GM18499 (cell line): ENCODE data around the gene NBPF3.
"Not testable (repeated sequence)": the region's sequence is repeated elsewhere in the genome, so short reads cannot be mapped to it uniquely, and the experiment has no call there.

Experiments
- ATAC-seq: cut with Tn5 transposase; IDR thresholded peaks from one replicate; pipeline ENCODE4 v1.9.1; 2021; ENCODE audit warnings: moderate number of reproducible peaks; ENCODE audit not compliant: insufficient read depth, unreplicated experiment

NBPF3 gene

DNA sequence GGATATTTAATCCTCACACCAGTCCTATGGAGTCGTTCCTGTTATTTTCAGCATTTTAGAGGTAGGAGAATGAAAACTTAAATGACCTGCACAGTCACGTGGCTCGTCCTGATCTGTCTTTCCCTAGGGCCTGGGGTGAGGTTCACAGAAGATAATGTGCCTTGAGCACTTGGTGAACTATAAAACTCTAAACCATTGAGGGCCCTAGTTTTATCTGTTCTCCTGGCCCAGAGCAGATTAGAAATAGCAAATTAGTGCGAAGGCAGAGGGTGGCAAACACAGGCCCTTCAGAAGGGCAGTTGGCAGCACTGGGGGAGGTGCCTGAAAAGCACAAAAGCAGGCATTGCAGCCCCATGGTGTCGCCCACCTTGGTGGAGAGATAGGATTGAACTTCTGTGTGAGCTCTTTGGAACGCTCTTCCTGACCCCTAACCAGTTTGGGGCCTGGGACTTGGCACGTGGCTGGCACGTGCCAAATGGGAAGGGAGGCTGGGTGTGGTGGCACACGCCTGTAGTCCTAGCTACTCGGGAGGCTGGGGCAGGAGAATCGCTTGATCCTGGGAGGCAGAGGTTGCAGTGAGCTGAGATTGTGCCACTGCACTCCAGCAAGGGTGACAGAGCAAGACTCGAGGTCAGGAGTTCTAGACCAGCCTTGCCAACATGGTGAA lies 1.2 kb upstream of the NBPF3 start:
- ATAC-seq: not testable (repeated sequence)

DNA sequence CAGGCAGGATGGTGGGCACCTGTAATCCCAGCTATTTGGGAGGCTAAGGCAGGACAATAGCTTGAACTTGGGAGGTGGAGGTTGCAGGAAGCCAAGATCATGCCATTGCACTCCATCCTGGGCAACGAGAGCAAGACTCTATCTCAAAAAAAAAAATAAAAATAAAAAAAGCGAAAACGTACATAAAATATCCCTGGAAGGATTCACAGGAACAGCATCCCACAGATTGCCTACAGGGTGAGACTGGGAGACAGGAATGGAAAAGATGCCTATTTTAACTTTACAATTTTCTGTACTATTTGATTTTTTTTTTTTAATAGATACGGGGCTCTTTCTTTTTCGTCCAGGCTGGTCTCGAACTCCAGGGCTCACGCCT lies 604 bp upstream of the NBPF3 start:
- no peak for ATAC-seq

DNA sequence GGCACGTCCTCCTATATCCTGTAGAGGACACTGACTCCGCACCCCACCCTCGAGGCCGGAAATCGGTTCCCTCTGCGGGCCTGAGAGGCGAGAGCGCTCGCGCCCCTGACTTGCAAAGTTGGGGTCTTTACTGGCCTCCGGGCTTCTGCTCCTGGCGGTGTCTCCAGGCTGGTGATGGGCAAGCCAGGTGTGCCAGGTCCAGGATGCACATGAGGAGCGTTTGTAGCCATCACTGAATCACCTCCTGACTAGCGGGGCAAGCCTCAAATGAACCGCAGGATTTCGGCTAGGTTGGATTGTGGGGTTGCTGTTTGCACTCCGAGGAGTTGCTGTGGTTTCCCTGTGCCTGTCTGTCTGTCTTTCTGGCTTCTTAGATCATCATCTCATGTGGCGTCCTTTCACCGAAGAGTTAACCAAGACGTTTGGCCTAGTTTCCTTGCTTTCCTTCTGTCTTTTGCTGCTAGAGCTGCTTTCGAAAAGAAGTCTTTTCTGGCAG lies 741 bp downstream of the NBPF3 start:
- ATAC-seq: not testable (repeated sequence)

DNA sequence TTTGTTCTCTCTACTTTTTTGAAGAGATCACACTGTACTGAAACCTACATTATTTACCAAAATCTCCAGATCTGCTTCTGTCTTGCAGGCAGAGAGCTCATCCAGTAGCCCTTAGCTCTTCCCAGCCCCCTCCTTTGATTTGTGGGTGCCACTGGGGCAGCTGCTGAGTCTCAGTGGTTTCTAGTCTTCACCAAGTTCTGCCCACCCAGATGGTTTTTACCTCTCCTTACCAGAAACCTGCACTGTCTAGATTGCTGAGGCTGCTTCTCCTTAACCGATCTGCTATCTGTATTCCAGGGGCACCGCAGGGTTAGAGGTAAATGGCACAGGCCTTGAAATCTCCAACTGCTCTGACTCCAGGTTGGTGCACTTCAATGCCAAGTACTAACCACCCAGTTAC lies 6.7 kb downstream of the NBPF3 start:
- not testable (repeated sequence) for ATAC-seq

DNA sequence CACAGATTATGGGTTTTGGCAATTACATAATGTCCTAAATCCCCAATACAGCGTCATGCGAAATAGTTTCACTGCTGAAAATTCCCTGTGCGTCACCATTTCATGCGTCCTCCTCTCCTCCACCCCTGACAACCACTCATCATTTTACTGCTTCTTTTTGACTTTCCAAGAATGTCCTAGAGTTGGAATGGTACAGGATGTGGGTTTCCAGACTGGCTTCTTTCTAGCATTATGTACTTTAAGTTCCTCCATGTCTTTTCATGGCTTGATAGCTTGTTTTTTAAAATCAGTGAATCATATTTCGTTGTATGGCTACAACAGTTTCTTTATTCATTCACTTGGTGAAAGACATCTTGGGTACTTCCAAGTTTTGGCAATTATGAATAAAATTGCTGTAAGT lies 7.4 kb downstream of the NBPF3 start:
- no peak for ATAC-seq

DNA sequence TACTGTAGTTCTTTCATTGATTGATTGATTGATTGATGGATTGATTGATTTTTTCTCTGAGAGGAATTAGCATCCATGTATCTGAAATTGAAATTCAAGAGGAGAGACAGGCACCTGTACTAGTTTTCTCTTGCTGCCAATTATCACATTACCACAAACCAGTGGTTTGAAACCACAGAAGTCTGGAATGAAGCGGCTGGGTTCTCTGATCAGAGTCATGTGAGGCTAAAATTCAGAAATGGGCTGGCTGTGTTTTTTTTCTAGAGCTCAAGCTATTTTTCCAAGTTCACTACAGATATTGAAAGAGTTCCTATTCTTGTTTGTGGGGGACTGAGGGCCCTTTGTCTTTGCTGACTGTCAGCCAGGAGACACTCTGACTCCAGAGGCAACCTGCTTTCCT lies 10.0 kb downstream of the NBPF3 start:
- ATAC-seq: no peak

DNA sequence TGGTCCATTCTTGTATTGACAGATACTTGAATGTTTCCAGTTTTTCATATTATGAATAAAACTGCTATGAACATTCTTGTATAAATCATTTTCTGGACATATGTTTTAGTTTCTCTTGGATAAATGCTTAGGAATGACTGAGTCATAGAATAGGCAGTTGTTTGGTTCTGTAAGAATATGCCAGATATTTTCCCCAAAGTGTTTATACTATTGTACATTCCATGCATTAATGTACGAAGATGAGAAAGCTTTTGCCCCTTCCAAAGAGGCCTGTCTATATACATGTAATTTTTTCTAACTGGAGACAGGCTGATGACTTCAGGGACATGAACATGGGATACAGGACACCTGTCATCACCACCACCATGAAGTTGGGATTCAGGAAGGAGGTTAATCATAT lies 11.3 kb downstream of the NBPF3 start:
- no peak for ATAC-seq

DNA sequence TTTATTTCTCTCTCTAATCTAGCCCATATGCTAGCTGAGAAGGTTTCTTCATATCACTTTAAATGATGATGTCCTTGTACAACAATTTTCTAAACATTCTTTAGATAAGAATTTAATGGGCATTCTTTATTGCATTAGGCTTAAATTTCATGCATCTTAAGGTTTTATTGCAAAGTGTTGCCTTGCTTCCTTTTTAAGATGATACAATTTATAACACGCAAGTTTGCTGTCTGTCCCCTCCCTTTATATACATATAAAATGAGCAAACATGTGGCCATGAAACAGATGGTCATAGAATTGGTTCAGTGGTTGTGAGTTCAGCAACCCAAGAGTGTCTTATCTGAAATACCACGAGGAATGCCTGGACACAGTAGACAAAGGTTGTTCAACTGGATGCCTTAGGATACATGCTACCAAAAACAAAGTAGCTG lies 12.1 kb downstream of the NBPF3 start:
- ATAC-seq: no peak

DNA sequence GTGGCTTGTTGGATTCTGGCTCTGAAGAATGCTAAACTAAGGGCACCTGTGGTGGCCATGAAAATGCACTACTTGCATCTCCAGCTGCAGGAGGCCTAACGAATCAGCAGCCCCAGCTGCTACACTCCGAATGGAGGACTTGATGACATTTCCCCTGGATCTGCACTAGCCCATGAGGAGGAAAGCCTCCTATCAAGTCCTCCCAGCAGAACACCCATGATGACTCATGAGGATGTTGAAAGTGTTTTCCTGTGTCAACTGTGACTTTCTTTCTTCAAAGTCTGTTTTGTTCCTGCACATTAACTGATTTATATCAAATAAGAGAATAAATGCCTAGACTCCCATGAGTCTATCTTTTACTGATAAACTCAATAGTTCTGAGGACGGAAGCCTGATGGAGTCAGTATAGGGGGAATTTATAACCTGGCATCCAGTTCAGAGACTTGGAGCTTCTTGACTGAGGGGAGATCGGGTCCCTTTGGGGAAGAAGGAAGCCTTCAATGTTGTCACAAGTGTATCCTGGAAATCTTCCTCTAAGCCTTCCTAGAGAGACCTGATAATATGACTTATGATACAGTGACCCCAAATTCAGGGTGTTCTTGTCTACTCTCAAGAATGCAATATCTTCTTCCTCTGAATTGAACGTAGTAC lies 14.2 kb downstream of the NBPF3 start:
- not testable (repeated sequence) for ATAC-seq

DNA sequence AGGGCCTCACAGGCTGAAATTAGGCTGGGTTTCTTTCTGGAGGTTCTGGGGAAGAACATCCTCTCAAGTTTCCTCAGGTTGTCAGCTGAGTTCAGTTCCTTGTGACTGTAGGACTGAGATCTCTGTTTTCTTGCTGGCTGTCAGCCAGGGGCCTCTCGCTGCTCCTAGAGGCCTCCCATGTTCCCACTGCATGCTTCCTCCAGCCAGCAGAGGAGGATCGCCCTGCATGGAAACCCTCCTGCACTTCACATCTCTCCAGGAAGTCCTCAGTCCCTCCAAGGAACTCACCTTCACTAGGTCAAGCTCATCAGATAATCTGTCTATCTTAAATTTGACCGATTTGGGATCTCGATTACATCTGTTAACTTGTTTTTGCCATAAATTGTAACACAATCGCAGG lies 15.0 kb downstream of the NBPF3 start:
- not testable (repeated sequence) for ATAC-seq

DNA sequence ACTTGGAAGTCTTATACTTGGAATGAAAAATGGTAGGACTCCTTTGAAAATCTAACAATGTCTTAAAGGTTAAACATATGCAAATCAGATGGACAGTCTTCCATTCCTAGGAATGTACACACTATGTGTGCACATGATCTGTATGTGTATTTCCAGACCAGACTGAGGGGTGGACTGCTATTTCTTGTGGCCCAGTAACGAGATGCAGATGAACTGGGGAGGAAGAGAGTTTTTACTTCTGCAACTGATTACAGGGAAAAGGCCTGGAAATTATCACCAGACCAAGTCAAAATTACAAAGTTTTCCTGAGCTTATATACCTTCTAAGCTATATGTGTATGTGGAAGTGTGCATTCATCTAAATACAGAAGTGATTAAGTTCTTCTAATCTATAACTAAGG lies 17.7 kb downstream of the NBPF3 start:
- no peak for ATAC-seq

DNA sequence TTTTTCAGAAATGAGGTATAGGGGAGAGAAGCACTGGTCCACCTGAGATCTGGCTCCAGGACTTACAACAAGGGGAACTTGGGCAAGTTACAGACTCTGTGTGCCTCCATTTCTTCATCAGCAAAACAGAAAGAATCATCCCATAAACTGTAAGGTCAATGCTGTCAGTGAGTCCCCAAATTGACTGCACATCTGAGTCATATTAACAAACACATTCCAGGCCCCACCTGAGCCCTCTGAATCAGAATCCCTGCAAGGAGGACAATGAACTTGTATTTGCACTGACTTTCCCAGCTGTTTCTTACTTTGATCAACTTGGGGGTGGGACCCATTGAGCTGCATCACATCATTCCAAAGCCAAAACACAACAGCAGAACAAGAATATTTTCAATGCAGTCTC lies 25.2 kb downstream of the NBPF3 start:
- ATAC-seq: not testable (repeated sequence)

DNA sequence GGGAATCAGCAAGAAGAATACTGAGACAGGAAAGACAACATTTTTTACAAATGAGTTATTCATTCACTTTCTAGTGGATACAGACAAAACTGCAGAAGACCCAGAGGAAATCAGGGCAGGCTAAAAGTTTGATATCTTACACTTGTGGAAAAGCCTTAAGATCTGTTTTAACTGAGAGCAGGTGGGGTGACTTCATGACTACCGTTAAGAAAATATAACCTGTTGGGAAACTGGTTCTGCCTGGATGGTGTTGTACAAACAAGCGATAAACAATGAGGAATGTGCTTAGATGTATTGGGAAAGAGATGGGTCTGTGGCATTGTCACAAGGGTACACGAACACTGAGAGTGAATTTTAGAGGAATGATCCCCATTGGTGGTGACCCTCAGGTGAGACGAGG lies 28.0 kb downstream of the NBPF3 start:
- ATAC-seq: not testable (repeated sequence)

DNA sequence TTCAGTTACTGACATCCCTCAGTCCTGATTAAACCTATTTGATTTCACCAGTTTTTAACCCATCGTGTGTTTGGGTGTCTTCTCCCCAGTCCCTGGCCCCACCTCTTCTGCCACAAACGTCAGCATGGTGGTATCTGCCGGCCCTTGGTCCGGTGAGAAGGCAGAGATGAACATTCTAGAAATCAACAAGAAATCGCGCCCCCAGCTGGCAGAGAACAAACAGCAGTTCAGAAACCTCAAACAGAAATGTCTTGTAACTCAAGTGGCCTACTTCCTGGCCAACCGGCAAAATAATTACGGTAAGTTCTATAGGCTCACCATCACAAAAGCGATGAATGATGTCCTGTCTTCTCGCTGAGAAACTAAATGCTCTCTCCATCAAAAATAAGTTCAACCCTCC lies 28.7 kb downstream of the NBPF3 start:
- ATAC-seq: no peak

DNA sequence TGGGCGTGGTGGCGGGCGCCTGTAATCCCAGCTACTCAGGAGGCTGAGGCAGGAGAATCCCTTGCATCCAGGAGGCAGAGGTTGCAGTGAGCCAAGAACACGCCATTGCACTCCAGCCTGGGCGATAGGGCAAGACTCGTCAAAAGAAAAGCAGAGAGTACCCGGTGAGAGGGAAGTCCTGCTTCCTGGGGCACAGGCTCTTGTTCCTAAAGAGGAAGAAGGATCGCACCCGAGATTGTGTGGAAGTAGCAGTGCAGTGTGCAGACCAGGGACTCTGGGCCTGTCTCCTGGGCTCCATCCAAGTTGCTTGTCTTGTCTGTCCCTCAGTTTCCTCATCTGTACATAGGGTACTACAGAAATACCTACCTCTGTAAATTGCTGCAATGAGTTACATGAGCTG lies 29.6 kb downstream of the NBPF3 start:
- ATAC-seq: no peak

DNA sequence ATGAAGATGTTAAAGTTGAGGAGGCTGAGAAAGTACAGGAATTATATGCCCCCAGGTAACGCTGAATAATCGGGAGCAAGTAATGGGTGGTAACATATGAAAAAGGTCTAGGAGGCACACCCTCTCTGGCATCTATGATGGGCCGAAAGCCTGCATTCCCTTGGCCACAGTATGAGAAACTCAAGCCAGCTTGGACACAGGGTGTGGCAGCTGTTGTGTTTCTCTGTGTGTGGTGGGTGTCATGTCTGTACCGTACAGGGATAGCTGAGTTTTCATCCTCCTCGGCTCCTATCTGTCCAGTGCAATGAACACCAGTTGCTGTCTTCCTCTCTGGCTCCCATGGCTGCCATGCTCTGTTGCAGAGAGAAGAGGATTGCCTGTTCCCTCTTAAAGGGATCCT lies 32.9 kb downstream of the NBPF3 start:
- ATAC-seq: no peak

DNA sequence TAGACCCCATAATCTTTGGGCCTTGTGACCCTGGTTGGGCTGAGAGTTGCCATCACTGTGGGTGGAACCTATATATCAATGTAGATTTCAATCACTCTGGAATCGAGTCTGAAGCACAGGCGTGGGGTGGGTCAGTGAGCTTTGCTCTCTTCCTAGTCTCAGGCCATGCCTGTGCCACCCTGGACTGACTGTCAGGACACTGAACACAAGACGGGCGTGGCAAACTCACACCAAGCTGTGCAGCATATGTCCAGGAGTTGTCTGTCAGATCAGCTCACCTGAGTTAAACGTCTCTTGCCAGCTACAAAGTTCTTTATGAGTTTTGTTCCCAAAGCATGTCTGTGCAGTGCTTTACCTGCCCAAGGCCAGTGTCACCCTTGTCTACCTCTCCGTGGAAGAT lies 38.4 kb downstream of the NBPF3 start:
- ATAC-seq: no peak

DNA sequence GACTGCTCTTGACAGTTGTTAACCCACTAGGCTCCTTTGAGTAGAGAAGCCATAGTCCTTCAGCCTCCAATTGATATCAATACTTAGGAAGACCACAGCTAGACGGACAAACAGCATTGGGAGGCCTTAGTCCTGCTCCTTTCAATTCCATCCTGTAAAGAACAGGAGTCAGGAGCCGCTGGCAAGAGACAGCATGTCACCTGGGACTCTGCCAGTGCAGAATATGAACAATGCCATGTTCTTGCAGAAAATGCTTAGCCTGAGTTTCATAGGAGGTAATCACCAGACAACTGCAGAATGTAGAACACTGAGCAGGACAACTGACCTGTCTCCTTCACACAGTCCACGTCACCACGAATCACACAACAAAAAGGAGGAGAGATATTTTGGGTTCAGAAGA lies 43.9 kb downstream of the NBPF3 start:
- ATAC-seq: not testable (repeated sequence)

DNA sequence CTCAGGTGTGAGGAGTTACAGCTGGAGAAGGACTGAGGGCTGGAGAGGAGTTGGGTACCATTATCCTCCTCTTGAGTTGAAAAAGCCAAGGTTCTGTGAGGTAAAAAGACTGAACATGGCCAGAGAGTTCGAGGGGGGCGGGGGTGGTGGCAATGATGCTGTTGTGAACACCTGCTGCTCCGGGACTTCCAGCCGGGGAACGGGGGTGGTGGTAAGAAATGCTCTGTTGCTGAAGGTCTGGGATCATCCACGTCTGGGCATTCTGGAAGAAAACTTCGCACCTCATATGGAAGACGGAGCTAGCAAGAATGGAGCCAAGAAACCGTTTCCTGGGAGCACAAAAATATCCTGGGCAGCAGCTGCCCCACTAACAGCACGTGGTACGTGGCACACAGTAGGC lies 49.2 kb downstream of the NBPF3 start:
- ATAC-seq: no peak

DNA sequence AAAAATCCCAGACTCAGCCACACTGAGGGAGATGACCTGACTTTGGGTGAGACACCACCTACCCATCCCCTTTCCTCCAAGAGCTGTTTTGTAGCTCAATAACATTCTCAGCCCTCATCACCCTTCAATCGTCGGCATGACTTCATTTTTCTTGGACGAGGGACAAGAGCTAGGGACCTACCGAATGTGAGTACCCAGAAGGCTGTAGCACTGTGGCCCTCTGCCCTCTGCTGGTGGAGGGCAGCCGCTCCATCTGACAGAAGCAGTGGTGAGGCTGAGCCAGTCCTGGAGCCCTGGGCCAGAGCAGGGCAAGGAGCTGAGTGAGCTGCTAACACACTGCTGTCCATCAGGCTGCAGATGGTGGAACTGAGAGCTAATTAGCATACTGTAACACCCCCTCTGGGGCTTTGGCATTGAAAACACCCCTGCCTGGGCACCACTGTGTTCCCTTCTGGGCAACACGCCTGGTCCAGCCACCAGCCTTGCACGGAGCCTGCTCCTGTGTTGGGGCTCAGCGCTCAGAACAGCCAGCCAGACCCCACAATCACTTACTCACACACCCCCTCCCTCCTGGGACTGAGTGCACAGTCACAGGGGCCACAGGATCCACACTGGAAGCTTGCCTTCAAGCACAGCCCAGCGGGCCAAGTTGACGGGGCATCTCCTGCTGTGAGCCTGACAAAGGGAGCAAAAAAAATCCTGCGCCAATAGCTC lies 51.0 kb downstream of the NBPF3 start:
- no peak for ATAC-seq
